HG02870 (cell line): Measurements from ENCODE around the gene FAM25C.
"Not testable (repeated sequence)": the region's sequence is repeated elsewhere in the genome, so short reads cannot be mapped to it uniquely, and the experiment has no call there.

Experiments used
- ATAC-seq: cut with Tn5 transposase; IDR thresholded peaks from one replicate; pipeline ENCODE4 v1.9.1; 2021; ENCODE audit warnings: mild to moderate bottlenecking, moderate library complexity; ENCODE audit not compliant: unreplicated experiment

The FAM25C gene

GRCh38 chr10:47959677-47960076 is 39.9 kb downstream of the FAM25C start:
- not testable (repeated sequence) for ATAC-seq

DNA sequence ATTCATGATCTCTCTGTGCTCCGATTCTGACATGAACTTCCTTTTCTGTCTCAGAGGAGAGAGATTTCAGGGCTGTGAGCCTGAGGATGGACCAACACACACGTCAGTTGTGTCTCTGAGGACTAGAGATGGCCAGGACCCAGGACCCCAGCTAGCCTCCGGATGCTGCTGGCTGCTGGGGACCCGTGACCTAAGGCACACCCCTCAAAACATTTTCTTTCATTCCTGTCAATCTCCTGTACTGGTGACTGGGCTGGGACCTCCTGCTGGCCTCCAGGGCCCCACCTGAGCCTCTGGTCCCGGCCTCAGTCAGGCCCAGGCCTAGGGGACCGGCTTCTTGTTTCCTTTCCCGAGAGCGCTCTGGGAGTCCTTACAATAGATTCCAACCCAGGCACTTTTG is 42.4 kb downstream of the FAM25C start:
- ATAC-seq, result not testable (repeated sequence)

DNA sequence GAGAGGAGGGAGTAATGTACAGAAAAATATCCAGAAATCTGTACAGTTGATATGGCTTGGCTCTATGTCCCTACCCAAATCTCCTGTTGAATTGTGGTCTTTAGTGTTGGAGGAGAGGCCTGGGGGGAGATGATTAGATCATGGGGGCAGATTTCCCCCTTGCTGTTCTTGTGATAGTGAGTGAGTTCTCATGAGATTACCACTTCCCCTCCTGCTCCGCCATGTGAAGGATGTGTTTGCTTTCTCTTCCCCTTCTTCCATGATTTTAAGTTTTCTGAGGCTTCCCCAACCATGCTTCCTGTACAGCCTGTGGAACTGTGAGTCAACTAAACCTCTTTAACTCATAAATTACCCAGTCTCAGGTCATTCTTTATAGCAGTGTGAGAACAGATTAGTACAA is 52.2 kb downstream of the FAM25C start:
- ATAC-seq, result not testable (repeated sequence)
